Measurements from ENCODE around the gene C9orf153. TPM values are rescaled to one million over a fixed set of nuclear protein-coding genes. Genes with fewer than 3 reads are reported as not detected.

The C9orf153 gene
- total and polyA plus RNA-seq, 2 of the 8 experiments (the other 6 are each of a cell fraction or from before 2014, with no cell fraction given) = not detected

DNA sequence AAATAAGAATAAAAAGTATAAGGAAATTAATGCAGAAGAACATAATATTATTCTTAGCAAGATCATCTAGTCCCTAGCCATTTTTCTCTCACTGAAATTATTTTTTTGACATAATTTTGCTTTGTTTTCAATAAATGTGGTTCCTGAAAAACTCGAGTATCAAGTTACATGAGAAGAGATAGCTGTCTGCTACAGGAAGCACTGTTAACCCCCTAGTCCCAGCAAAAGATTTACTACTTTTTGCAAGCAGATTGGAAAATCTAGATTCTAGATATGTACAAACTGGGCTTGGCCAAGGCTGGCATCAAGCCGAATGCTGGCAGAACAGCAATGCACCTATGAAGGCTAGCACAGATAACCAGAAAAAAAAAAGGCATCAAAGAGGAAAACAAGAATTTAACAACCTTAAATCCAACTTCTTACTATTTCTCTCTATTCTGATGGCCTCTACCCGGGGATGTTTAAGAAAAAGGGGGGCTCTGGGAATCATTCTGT is 44.8 kb upstream of the C9orf153 start (continued):
- TF ChIP-seq CTBP2 (IDR thresholded peaks at IDR 0.05; ENCODE audit: borderline replicate concordance, insufficient read depth, insufficient read length, low read length) = no peak

All from H1 (cell line).